CD4-positive, alpha-beta T cell treated with Interleukin-21 for 1 hour (primary cell): ENCODE results near the gene RECQL.
A peak's percentile ranks its signal among the peaks of the same experiment; 100 is the strongest.
"Not testable (repeated sequence)": the region's sequence is repeated elsewhere in the genome, so short reads cannot be mapped to it uniquely, and the experiment has no call there.

Experiments
- DNase-seq: peaks from one replicate; pipeline ENCODE4 v3.0.0-alpha.2; 2020

RECQL gene

DNA sequence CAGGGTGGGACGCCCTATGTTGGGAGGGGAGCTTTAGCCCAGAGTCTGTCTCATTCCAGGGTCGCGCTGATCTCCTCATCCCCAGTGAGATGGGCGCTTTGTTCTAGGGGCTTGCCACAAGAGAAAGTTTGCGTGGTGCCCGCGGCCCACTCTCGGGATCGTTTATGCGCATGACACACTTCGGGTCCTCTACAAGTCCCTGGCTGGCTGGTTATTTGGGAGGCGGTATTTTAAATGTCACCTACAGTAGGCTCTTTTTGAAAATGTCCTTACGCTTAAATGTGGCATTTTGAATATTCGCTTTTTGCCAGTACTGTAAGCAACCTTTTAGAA lies 695 bp upstream of the RECQL start:
- peak; percentile 40 for DNase-seq

DNA sequence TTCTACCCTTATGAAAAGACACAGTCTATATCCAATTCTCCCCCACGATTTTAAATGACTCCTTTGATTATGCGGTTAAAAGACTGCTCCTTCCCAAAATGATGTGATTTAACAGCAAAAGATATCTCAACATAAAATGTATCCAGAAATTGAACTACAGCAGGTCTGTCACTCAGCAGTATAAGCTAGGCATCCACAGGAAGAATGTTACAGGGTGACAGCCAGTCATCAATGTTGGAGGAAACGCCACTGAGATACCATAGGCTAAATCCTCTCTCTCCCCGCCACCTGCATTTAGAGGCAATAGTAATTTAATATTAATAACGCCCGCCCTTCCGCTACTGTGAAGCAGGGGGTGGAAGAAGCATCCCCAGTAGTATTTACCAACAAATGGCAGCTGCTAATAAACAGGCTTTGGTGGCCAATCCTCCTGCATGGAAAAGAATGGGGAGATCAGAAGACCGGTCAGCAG lies 613 bp downstream of the RECQL start:
- no peak for DNase-seq

DNA sequence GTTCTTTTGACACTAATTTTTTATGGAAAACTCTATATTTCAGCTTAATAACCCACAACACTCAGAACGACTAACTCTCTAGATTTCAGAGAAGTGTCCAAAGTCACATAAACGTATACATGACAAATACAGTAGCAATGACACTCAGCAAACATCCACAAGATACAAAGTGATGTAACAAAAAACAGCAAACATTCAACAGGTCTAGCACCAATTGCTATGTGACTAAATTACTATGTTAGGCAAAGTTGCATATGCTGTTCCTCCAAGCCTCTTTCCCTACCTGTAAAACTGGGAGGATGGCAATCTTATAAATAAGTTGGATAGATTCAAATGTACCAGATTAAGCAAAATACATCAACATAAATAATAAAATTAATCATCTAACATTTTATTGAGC lies 1.7 kb downstream of the RECQL start:
- DNase-seq = no peak

- no peak for DNase-seq
Measured at GRCh38 chr12:21485998-21486397, 15.4 kb downstream of the RECQL start.

GRCh38 chr12:21483531-21483930 lies 17.9 kb downstream of the RECQL start:
- DNase-seq = no peak

DNA sequence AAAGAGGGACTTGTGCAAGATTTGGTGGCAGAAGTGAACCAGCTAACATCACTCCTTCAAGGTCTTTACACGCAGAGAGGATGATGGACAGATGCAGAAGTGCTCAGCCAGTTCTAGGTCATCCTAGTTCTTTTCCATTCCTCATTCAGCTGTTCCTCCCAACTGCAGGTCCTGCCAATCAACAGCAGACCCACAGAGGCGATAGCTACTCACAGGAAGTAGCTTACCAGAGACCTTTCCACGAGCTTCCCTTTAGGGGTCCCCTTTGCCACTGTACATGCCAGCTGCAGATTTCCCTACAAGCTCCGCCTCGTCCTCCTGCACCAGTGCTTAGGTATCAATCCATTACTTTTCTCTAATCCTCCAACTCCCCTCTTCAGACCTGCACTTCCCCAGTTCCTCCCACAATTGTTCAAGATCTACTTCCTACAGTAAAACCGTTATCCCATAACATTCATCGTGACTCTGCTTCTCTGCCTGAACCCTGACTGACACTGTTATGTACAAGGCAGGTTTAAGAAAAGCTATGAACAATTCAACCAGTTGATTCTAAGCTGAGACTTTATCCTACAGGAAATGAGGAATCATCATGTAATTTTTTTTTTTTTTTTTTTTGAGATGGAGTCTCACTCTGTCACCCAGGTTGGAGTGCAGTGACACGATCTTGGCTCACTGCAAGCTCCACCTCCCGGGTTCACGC lies 22.5 kb downstream of the RECQL start:
- DNase-seq = no peak

DNA sequence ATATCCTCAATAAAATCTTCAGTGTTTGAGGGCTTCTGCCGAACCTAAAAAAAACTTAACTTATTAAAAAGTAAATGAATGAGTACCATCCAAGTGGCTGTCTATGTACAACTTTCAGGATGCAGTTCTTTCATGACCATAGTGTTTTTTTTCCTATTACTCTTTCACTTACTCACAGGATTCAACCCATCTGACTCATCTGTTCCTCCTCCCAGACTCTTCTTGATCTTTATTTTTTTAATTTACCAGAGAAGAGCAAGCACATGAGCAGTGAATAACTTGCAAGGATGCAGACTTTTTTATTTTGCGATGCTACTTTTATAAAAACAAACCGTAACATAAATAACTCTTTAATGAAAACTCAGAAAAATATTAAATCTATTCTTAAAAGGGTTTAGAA lies 24.5 kb downstream of the RECQL start:
- DNase-seq = no peak

DNA sequence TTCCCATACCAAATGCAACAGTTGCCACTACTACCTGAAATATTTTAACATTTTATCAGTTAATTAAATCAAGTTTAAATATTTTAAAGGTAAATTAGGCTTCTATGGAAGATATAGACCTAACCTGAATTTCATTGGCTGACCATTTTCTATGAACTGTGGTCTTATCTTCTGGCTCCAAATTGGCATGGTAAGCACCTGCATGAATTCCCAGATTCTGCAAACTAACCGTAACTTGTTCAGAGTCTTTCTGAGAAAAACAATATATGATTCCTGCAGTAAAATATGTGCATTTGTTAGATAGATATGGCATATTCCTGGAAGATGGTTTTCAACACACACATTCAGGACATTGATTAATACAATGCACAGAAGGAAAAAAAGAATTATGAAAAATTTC lies 25.9 kb downstream of the RECQL start:
- DNase-seq = no peak

DNA sequence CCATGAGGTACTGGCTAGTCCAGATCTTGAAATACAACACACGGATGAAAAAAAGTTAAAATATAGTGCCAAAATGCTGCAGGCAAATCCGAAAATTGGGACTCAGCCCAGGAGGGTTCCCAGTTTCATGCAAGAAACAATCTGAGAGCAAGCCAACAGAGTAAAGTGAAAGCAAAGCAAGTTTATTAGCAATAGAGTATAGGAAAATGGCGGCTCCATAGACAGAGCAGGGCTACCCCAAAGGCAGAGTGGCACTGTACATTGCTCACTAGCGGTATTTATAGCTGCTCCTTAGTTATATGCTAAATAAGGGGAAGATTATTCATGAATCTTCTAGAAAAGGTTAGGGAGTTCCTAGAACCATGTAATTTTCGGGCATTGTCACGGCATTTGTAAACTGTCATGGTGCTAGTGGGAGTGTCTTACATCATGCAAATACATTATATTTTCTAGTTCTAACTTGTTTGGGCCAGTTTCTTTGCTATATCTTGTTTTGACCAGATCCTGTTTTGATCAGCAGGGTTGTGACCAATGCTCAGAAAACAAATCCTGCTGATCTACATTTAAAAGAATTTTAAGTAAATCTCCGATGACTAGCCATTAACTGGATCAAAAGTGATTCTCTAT lies 29.1 kb downstream of the RECQL start:
- DNase-seq = no peak

- DNase-seq = no peak
Measured at GRCh38 chr12:21471294-21471693, 30.1 kb downstream of the RECQL start.

GRCh38 chr12:21467334-21467733 lies 34.1 kb downstream of the RECQL start:
- DNase-seq = not testable (repeated sequence)

DNA sequence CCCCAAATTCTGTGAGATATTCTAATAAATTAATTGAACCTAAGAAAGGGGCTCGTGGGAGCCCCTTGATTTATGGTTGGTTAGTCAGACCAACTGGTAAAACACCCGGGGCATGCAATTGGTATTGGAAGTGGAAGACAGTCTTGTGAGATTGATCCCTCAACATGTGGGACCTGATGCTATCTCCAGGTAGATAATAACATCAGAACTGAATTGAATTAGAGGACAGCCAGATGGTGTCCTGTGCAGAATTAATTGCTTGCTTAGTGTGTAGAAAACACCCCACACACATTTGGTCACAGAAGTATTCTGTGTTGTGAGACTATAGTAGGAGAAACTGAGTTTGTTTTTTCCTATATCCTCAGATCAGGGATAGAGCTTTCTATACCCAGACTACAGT lies 42.0 kb downstream of the RECQL start:
- no peak for DNase-seq

DNA sequence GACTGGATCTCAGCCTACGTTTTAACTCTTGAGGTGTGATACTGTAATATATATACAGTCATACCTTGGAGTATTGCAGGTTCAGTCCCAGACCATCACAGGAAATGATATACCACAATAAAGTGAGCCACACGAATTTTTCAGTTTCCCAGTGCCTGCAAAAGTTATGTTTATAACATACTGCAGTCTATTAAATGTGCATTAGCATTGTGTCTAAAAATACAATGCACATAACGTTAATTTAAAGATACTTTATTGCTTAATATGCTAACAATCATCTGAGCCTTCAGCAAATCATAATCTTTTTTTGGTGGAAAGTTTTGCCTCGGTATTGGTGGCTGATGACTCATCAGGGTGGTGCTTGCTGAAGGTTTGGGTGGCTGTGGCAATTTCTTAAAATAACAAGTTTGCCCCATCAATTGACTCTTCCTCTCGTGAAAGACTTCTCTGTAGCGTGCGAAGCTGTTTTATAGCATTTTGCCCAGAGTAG lies 45.1 kb downstream of the RECQL start:
- peak; percentile 70 for DNase-seq

- peak; percentile 45 for DNase-seq
Measured at GRCh38 chr12:21453312-21453852, 48.1 kb downstream of the RECQL start.

DNA sequence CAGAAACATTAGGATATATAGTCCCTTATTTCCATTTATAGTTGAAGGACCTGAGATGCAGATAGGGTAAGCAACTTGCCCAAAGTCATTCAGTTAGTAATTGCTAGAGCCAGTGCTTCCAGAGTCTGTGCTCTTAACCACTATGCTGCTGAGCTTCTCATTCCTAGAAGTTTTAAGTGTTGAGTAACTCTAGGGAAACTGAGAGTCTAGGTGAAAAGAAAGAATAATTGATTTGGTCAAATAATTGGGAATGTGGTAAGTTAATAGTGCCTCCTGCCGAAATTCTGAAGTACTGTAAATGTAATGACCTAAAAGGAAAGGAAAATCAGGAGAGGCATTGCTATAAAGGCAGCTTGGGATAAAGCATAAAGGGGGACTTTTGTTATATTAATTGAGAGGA lies 49.9 kb downstream of the RECQL start:
- no peak for DNase-seq

GRCh38 chr12:21444193-21445146 lies 57.0 kb downstream of the RECQL start:
- DNase-seq = no peak

- DNase-seq = no peak
Measured at GRCh38 chr12:21439347-21439746, 62.1 kb downstream of the RECQL start.

DNA sequence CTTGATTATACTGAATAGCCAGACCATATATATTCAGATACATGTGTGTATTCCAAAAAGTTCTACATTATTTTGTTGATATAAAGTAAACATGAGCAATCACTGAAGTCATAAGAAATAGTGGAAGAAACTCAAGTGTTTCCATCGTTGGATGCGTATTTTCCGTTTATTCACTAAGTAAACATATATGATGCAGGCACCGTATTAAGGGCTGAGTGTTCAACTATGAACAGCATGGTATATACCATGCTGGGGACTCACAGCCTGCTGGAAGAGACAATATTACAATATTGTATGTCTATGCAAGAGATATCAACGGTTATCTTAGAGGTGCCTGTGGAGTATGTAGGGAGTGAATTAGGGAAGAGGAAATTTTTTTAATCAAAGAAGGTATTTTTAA lies 62.8 kb downstream of the RECQL start:
- DNase-seq = no peak

GRCh38 chr12:21434699-21435098 lies 66.7 kb downstream of the RECQL start:
- DNase-seq = no peak

DNA sequence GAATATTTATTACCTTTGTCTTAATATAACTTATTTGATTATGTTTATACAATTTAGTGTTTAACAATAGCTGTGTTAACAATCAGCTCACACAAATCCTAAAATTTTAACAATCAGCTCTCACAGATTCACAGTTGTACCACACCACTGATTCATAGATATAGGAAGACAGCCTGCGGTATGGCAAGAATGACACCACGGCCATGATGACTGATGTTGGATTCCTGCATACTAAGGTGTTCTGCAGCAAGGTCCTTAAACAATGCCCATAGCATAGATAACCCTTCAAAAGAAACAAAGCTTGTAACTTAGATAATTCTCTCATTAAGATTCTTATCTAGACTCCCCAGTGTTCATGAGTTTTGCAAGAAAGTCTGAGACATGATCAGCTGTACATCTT lies 67.9 kb downstream of the RECQL start:
- DNase-seq = no peak

DNA sequence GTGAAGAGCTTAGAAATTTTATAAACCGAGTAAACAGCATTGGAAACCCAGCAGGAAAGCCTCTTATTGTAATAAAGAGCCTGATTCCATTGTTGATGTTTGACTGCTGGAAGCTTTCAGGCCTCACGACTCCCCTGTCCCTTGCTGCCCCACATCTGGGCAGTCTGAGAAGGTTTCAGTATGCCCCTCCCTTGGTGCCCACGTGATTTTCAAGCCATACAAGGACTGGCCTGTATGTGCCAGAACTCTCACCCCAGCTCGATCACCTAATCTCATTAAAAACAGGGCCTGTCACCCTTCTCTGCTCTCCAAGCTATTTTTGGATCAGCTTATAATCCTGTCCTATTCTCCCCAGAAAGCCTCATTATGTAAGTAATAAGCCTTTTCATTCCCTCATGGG lies 71.4 kb downstream of the RECQL start:
- DNase-seq = no peak

DNA sequence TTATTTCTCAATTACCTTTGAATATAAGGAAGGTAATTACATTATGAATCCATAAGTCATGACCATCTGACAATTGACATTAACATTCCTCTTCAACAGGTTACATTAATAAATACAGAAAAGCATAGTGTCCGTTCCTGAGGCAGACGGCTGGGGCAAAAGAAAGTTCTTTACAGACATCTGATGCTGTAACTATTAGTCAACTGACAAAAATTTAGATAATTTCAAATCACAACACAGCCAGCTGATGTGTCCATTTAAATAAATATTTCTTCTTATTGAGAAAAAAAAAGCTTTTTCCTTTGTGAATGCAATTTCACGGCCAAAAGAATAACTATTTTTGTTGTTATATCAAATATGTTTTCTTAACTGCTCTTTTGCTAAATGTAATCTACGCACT lies 73.2 kb downstream of the RECQL start:
- no peak for DNase-seq

DNA sequence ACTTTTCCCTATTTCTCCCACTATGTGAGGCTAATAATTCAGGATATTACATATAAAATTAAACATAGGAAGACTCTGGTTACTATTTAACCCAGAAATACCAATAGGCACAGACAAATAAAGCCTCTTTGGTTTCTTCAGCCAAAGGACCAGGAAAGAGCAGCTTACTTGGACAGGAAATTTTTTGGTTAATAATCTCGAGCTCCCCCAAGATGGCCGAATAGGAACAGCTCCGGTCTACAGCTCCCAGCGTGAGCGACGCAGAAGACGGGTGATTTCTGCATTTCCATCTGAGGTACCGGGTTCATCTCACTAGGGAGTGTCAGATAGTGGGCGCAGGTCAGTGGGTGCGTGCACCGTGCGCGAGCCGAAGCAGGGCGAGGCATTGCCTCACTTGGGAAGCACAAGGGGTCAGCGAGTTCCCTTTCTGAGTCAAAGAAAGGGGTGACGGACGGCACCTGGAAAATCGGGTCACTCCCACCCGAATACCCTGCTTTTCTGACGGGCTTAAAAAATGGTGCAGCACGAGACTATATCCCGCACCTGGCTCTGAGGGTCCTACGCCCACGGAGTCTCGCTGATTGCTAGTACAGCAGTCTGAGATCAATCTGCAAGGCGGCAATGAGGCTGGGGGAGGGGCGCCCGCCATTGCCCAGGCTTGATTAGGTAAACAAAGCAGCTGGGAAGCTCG lies 82.3 kb downstream of the RECQL start:
- not testable (repeated sequence) for DNase-seq
